ENCODE data around the gene APEH.

Gene APEH

DNA sequence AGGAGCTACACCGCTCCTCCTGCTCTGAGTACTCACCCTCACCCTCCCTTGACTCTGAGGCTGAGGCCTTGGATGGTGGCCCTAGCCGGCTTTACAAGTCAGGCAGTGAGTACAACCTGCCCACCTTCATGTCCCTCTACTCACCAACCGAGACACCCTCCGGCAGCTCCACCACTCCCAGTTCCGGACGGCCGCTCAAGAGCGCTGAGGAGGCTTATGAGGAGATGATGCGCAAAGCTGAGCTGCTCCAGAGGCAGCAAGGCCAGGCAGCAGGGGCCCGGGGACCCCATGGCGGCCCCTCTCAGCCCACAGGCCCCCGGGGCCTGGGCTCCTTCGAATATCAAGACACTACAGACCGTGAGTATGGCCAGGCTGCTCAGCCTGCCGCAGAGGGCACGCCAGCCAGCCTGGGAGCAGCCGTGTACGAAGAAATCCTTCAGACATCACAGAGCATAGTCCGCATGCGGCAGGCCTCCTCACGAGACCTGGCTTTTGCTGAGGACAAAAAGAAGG, 21.2 kb upstream of the APEH start:
- TF ChIP-seq, protein P1, sequence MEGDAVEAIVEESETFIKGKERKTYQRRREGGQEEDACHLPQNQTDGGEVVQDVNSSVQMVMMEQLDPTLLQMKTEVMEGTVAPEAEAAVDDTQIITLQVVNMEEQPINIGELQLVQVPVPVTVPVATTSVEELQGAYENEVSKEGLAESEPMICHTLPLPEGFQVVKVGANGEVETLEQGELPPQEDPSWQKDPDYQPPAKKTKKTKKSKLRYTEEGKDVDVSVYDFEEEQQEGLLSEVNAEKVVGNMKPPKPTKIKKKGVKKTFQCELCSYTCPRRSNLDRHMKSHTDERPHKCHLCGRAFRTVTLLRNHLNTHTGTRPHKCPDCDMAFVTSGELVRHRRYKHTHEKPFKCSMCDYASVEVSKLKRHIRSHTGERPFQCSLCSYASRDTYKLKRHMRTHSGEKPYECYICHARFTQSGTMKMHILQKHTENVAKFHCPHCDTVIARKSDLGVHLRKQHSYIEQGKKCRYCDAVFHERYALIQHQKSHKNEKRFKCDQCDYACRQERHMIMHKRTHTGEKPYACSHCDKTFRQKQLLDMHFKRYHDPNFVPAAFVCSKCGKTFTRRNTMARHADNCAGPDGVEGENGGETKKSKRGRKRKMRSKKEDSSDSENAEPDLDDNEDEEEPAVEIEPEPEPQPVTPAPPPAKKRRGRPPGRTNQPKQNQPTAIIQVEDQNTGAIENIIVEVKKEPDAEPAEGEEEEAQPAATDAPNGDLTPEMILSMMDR (IDR thresholded peaks at IDR 0.05; ENCODE audit: extremely low read depth, insufficient read depth, missing control alignments) = no peak
- in situ Hi-C loops (cut with MboI; ENCODE audit: low pct_unique_long_range_greater_than_20kb, low sequenced_read_pairs, unreplicated experiment) = no loop called here
- no peak for DNase-seq (ENCODE audit: low spot score)

DNA sequence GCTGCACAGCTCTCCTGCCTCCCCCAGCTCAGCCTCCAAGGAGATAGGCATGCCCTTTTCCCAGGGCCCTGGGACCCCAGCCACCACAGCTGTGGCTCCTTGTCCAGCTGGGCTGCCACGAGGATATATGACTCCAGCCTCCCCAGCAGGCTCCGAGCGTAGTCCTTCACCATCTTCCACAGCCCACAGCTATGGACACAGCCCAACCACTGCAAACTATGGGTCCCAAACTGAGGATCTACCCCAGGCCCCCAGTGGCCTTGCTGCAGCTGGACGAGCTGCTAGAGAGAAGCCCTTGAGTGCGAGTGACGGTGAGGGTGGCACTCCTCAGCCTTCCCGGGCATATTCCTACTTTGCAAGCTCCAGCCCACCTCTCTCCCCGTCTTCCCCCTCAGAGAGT, 20.5 kb upstream of the APEH start:
- DNase-seq (ENCODE audit: low spot score) = no peak
- in situ Hi-C loops (cut with MboI; ENCODE audit: low pct_unique_long_range_greater_than_20kb, low sequenced_read_pairs, unreplicated experiment) = no loop called here
- TF ChIP-seq, protein P1 (IDR thresholded peaks at IDR 0.05; ENCODE audit: extremely low read depth, insufficient read depth, missing control alignments) = no peak

DNA sequence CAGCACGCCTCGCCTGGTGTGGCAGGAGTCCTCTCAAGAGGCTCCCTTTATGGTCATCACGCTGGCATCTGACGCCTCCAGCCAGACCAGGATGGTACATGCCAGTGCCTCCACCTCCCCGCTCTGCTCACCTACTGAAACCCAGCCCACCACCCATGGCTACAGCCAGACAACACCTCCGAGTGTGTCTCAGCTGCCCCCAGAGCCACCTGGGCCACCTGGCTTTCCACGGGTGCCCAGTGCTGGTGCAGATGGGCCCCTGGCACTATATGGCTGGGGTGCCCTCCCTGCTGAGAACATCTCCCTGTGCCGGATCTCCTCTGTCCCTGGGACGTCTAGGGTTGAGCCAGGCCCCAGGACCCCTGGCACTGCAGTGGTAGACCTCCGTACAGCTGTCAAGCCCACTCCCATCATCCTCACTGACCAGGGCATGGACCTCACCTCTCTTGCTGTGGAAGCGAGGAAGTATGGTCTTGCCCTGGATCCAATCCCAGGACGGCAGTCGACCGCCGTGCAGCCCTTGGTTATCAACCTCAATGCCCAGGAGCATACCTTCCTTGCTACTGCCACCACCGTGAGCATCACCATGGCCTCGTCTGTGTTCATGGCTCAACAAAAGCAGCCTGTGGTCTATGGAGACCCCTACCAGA, 19.9 kb upstream of the APEH start:
- TF ChIP-seq, protein P1 (IDR thresholded peaks at IDR 0.05; ENCODE audit: extremely low read depth, insufficient read depth, missing control alignments) = no peak
- in situ Hi-C loops (cut with MboI; ENCODE audit: low pct_unique_long_range_greater_than_20kb, low sequenced_read_pairs, unreplicated experiment) = no loop called here
- DNase-seq (ENCODE audit: low spot score) = no peak

DNA sequence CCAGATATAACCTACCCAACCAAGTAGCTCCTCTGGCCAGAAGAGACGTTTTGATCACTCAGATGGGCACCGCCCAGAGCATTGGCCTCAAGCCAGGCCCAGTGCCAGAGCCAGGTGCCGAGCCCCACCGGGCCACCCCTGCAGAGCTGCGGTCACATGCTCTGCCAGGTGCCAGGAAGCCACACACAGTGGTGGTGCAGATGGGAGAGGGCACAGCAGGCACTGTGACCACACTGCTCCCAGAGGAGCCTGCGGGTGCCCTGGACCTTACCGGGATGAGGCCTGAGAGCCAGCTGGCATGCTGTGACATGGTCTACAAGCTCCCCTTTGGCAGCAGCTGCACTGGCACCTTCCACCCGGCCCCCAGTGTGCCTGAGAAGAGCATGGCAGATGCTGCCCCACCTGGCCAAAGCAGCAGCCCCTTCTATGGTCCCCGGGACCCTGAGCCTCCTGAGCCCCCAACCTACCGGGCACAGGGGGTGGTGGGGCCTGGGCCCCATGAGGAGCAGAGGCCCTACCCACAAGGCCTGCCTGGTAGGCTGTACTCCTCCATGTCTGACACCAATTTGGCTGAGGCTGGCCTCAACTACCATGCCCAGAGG, 19.1 kb upstream of the APEH start:
- DNase-seq (ENCODE audit: low spot score) = no peak
- in situ Hi-C loops (cut with MboI; ENCODE audit: low pct_unique_long_range_greater_than_20kb, low sequenced_read_pairs, unreplicated experiment) = no loop called here
- TF ChIP-seq, protein P1 (IDR thresholded peaks at IDR 0.05; ENCODE audit: extremely low read depth, insufficient read depth, missing control alignments) = no peak

DNA sequence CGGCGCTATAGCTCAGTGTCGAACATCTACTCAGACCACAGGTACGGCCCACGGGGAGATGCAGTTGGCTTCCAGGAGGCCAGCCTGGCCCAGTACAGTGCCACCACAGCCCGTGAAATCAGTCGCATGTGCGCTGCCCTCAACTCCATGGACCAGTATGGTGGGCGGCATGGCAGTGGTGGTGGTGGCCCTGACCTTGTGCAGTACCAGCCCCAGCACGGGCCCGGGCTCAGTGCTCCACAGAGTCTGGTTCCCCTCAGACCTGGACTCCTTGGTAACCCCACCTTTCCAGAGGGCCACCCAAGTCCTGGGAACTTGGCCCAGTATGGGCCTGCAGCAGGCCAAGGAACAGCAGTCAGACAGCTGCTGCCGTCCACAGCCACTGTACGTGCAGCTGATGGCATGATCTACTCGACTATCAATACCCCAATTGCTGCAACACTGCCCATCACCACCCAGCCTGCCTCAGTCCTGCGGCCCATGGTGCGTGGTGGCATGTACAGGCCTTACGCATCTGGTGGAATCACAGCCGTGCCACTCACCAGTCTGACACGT, 18.3 kb upstream of the APEH start:
- no peak for DNase-seq (ENCODE audit: low spot score)
- TF ChIP-seq, protein P1 (IDR thresholded peaks at IDR 0.05; ENCODE audit: extremely low read depth, insufficient read depth, missing control alignments) = no peak
- in situ Hi-C loops (cut with MboI; ENCODE audit: low pct_unique_long_range_greater_than_20kb, low sequenced_read_pairs, unreplicated experiment) = no loop called here

DNA sequence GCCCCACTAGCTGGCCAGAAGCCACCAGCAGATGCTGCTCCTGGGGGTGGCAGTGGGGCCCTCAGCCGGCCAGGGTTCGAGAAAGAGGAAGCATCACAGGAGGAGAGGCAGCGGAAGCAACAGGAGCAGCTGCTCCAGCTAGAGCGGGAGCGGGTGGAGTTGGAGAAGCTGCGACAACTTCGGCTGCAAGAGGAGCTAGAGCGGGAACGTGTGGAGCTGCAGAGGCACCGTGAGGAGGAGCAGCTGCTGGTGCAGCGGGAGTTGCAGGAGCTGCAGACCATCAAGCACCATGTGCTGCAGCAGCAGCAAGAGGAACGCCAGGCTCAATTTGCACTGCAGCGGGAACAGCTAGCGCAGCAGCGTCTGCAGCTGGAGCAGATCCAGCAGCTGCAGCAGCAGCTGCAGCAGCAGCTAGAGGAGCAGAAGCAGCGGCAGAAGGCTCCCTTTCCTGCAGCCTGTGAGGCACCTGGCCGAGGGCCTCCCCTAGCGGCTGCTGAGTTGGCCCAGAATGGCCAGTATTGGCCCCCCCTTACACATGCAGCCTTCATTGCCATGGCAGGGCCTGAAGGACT, 17.5 kb upstream of the APEH start:
- TF ChIP-seq, protein P1 (IDR thresholded peaks at IDR 0.05; ENCODE audit: extremely low read depth, insufficient read depth, missing control alignments) = no peak
- no peak for DNase-seq (ENCODE audit: low spot score)
- in situ Hi-C loops (cut with MboI; ENCODE audit: low pct_unique_long_range_greater_than_20kb, low sequenced_read_pairs, unreplicated experiment) = no loop called here
